ENCODE measurements around the gene TMEM161B.

DNA sequence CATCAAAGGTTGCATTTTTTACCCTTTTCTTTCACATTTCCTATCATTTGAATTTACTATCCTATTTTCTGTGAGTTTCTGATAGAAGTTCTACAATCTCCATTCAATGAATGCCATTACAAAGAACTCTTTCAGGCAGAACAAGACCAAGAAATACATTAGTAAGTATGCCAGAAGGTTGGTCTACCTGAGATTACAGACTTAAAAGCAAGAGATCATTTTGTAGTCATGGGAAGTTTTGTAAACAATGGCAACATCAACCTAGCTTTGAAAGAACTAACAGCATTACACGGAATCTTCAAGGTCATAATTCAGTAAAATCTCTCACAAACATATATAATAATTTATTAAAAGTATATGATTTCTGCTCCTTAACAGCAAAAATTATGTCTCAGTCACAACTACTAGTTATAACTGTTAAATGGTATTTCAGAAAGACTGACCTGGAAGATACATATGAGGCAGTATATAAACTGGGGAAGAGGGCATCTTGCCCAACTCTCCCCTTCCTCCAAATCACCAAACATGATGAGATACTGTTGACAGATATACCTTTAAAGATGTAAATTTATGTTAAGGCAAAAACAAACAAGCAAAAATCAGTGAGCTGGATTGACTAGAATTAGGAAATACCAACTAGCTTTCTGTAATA is 23.3 kb downstream of the TMEM161B start:
- TF ChIP-seq, protein P1, sequence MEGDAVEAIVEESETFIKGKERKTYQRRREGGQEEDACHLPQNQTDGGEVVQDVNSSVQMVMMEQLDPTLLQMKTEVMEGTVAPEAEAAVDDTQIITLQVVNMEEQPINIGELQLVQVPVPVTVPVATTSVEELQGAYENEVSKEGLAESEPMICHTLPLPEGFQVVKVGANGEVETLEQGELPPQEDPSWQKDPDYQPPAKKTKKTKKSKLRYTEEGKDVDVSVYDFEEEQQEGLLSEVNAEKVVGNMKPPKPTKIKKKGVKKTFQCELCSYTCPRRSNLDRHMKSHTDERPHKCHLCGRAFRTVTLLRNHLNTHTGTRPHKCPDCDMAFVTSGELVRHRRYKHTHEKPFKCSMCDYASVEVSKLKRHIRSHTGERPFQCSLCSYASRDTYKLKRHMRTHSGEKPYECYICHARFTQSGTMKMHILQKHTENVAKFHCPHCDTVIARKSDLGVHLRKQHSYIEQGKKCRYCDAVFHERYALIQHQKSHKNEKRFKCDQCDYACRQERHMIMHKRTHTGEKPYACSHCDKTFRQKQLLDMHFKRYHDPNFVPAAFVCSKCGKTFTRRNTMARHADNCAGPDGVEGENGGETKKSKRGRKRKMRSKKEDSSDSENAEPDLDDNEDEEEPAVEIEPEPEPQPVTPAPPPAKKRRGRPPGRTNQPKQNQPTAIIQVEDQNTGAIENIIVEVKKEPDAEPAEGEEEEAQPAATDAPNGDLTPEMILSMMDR (IDR thresholded peaks at IDR 0.05; ENCODE audit: insufficient read depth, low read length, poor library complexity, severe bottlenecking) = no peak
- TF ChIP-seq EZH2phosphoT487 (conservative IDR thresholded peaks at IDR 0.05; ENCODE audit: low read length) = no peak

Measured in SU-DHL-6 (cell line).